RWPE1 (cell line): ENCODE measurements around the gene RAMP3.
A peak's percentile ranks its signal among the peaks of the same experiment; 100 is the strongest.

Experiments
- CTCF ChIA-PET: fragments of 350-600 bp; sonication (Branson Sonifier 250); formaldehyde crosslinking; extraction: SDS; loops from one replicate; lab custom pipeline; 2021; lab: Yijun Ruan, JAX
- POLR2A ChIA-PET: fragments of 400-600 bp; formaldehyde crosslinking; extraction: SDS; loops from one replicate; lab custom pipeline; 2020; ENCODE audit warnings: antibody characterized with exemption; ENCODE audit not compliant: low non-redundant PET; lab: Yijun Ruan, JAX
- DNase-seq: peaks from one replicate; pipeline ENCODE4 v3.0.0; 2012; ENCODE audit warnings: low spot score
- H3K27ac ChIP-seq: fragments of 450-650 bp; 2 replicates; pipeline ENCODE4 v1.5.1; 2017
- TF ChIP-seq, protein P1 (sequence below): fragments of 450-650 bp; conservative IDR thresholded peaks from 2 replicates; pipeline ENCODE4 v1.5.1; 2017; ENCODE audit warnings: low read depth, mild to moderate bottlenecking

The RAMP3 gene

GRCh38 chr7:45130910-45131309 is 26.7 kb upstream of the RAMP3 start:
- no peak for DNase-seq
- ChIA-PET CTCF (no interaction called here), POLR2A (no interaction called here)
- H3K27ac ChIP-seq: no peak overlapping the region
- TF ChIP-seq, protein P1, sequence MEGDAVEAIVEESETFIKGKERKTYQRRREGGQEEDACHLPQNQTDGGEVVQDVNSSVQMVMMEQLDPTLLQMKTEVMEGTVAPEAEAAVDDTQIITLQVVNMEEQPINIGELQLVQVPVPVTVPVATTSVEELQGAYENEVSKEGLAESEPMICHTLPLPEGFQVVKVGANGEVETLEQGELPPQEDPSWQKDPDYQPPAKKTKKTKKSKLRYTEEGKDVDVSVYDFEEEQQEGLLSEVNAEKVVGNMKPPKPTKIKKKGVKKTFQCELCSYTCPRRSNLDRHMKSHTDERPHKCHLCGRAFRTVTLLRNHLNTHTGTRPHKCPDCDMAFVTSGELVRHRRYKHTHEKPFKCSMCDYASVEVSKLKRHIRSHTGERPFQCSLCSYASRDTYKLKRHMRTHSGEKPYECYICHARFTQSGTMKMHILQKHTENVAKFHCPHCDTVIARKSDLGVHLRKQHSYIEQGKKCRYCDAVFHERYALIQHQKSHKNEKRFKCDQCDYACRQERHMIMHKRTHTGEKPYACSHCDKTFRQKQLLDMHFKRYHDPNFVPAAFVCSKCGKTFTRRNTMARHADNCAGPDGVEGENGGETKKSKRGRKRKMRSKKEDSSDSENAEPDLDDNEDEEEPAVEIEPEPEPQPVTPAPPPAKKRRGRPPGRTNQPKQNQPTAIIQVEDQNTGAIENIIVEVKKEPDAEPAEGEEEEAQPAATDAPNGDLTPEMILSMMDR: no peak

DNA sequence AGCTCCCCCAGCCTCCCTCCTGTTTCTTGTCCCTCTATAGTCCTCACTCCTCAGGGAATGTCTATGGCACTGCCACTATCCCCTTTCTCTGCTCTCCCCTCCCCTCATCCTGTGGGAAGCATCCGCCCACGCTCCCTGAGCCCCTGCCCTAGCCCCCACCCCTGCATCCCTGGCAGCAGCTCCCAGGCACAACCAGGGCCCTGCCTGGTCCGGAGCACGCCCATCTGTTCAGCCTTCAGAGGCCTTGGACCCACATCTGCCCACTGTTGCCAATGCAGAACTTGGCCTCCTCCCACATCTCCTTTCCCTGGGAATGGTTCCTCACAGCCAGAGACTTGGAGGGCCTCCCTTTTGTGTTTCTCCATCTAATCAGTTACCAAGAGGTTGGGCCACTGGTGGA is 25.7 kb upstream of the RAMP3 start:
- no peak overlapping the region for H3K27ac ChIP-seq
- TF ChIP-seq, protein P1: no peak
- POLR2A ChIA-PET: no interaction called here
- CTCF ChIA-PET: interaction anchor here (0.7 kb wide), 1 partner anchor 275 kb away, joined by 4 read pairs; no protein-coding TSS in a partner anchor
- no peak for DNase-seq

DNA sequence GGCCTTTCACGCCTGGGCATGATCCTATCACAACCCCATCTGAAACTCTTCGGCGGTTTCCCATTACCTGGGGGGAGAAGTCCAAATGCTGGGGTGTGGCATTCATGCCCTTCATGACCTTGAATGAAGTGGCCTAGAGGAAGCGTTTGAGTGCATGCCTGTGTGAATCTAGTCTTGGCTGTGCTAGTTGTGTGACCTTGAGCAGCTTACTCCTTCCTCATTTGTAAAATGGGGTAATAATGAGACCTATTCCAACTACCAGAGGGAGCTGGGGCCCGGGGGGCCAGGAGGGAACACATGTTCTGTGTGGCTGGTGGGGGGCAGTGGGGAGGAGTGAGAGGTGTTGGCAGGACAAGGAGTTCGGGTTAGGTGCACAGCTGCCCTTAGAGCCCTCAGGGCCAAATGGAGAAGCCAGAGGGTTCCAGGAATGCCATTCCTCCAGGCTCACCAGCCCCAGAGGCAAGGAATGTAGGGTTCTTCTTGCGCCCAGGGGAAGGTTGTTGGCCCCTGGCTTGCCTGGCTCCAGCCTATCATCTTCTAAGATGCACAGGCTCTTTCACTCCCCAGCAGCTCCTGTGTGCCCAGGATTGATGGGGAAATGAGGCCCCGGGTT is 24.8 kb upstream of the RAMP3 start:
- ChIA-PET CTCF (no interaction called here), POLR2A (no interaction called here)
- H3K27ac ChIP-seq: no peak overlapping the region
- TF ChIP-seq, protein P1: no peak
- no peak for DNase-seq

DNA sequence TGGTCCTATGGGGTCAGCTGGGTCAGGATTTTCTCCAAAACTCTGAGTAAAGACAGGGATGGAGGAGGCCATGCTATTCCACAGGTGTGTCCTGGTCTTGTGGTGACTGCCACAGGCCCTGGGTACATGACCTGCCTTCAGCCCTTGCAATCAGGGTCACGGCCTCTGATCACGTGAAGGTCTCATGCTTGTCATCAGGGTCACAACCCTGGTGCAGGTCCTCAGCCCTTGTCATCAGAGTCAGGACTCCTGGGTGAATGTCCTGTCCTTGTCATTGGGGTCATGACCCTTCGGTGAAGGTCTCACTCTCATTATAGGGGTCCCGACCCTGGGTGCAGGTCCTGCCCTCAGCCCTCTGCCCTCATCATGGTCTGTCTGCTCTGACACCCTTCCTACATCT is 24.2 kb upstream of the RAMP3 start:
- POLR2A ChIA-PET: no interaction called here
- CTCF ChIA-PET: interaction anchor here (0.6 kb wide), 1 partner anchor 84 kb away, joined by 4 read pairs; no protein-coding TSS in a partner anchor
- H3K27ac ChIP-seq: no peak overlapping the region
- TF ChIP-seq, protein P1: no peak
- DNase-seq: no peak

- no peak for DNase-seq
- CTCF ChIA-PET: interaction anchor here (0.6 kb wide), 1 partner anchor 83 kb away, joined by 4 read pairs; no protein-coding TSS in a partner anchor
- POLR2A ChIA-PET: no interaction called here
- H3K27ac ChIP-seq: no peak overlapping the region
- TF ChIP-seq, protein P1: no peak
Measured at GRCh38 chr7:45133877-45134276, 23.7 kb upstream of the RAMP3 start.

DNA sequence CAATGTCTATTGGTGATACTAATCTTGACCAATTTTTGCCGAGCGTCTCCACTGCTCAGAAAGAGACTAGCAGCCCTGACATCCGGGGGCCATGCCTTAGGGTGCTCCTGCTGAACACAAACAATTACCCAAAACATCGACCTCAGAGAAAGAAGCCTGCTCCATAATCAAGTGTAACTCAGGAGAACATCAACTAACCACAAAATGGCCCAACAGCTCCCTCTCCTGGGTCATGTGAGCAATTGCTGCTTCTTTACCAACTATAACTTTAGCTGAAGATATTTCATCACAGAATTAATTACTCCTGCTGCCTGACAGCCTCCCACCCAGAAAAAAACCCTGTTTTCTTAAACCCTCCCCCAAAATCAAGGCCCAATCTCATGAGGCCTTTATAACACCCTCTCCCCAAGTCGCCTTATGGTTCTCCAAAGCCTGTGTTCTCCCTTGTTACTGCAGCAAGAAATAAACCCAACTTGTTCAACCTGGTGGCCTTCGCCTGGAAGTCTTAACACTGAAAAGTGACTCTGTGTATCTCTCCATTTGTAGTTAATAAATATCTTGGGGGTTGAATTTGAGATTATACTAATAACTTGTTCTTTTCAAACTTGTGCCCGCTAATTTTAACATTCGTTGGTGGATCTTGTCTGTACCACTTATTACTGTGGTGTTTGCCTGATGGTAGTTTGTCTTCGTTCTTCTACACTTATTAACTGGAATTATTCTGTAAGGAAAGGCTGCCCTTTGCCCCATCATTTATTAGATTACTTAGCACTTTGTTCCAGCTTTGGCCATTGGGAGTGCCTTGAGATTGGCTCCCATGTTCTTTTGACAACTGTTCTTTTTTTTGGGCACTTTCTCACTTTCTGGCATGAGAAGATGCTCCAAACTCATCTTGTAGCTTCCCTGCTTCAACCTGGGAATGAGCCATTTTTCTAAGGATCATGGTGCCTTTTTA is 21.2 kb upstream of the RAMP3 start:
- ChIA-PET CTCF (interaction anchor here (0.5 to 2.8 kb wide), 24 partner anchors 11 to 638 kb away, joined by 3 to 43 read pairs (median 4); partner anchors contain the start of gene TBRG4), POLR2A (no interaction called here)
- TF ChIP-seq, protein P1: peak; percentile 90
- no peak overlapping the region for H3K27ac ChIP-seq
- DNase-seq: peak; percentile 86
